Measurements from ENCODE around the gene HBB. TPM values are rescaled to one million over a fixed set of nuclear protein-coding genes. Genes with fewer than 3 reads are reported as not detected.

HBB gene
- total and polyA plus RNA-seq, 2 donors (not counting 3 experiments of a cell fraction or from before 2014, with no cell fraction given): not detected

DNA sequence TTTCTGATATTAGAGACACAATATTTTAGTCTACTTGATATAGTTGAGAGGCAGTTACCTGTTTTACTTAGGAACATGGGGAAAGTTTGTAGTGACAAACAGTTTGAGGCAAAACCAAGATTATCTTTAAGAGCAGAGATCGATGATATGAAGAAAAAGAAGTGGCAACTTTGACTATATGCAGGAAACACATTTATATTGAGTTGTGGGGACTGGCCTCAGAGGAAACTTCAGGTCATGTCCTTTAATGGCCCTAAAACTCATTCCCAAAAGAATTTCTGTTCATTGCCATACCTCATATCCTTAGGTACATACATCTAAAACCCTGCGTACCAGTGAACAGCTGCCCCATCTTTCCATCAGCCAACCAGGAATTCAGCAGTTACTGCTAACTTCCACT is 18.3 kb upstream of the HBB start:
- POLR2A ChIA-PET: no interaction called here
- Histone ChIP-seq H3K79me2 (ENCODE audit: control insufficient read depth, insufficient read depth, low read length) (no peaks in the 10 kb centered on the region), H3K36me3 (ENCODE audit: control insufficient read depth in 2 of 2, extremely low read depth in 1 of 2, insufficient read depth in 2 of 2, low read length in 2 of 2) (no peaks in the 10 kb centered on the region), H3K9me3 (replicated peaks; ENCODE audit: control insufficient read depth, insufficient read depth, low read length) (no peaks in the 10 kb centered on the region), H3K27ac (ENCODE audit: insufficient read depth, low read depth, low read length) (no peak overlapping the region), H3K4me3 (replicated peaks in 1 of 3; ENCODE audit: insufficient read depth in 1 of 3, low read depth in 1 of 3, low read length in 3 of 3) (no peak overlapping the region), H3K9me1 (replicated peaks; ENCODE audit: control insufficient read depth, extremely low read depth, insufficient read depth, low read length) (no peaks in the 10 kb centered on the region), H2AFZ (ENCODE audit: low read depth, low read length) (no peak overlapping the region), H3K4me1 (ENCODE audit: control insufficient read depth, extremely low read depth, insufficient read depth, low read length) (no peaks in the 10 kb centered on the region), H3K9ac (replicated peaks; ENCODE audit: extremely low read depth, insufficient read depth, low read length) (no peak overlapping the region), H3K4me2 (ENCODE audit: insufficient read depth, low read length) (no peak overlapping the region), H3K27me3 (ENCODE audit: control insufficient read depth in 2 of 2, insufficient read depth in 2 of 2, low read length in 2 of 2) (no peaks in the 10 kb centered on the region), H4K20me1 (replicated peaks; ENCODE audit: control insufficient read depth, extremely low read depth, insufficient read depth, low read length) (no peaks in the 10 kb centered on the region)
- intact Hi-C loops (cut with micrococcal nuclease) (no loop called here), dilution Hi-C loops (cut with MboI; ENCODE audit: extremely low pct_ligation_motif_present, low sequenced_read_pairs) (no loop called here)
- FAIRE-seq (no peak), DNase-seq (ENCODE audit: low read depth, low spot score) (no peak)
- CTCF ChIA-PET: no interaction called here
- no TSS peak for BruUV-seq (replicated peaks)
- TF ChIP-seq MYC (IDR thresholded peaks at IDR 0.05; ENCODE audit: low read depth, low read length) (no peak), POLR2A (IDR thresholded peaks at IDR 0.05; ENCODE audit: low read depth, low read length) (no peak), GATA2 (IDR thresholded peaks at IDR 0.05; ENCODE audit: insufficient read depth, insufficient read length, low read depth, low read length) (no peak)
- TF ChIP-seq, protein P1, sequence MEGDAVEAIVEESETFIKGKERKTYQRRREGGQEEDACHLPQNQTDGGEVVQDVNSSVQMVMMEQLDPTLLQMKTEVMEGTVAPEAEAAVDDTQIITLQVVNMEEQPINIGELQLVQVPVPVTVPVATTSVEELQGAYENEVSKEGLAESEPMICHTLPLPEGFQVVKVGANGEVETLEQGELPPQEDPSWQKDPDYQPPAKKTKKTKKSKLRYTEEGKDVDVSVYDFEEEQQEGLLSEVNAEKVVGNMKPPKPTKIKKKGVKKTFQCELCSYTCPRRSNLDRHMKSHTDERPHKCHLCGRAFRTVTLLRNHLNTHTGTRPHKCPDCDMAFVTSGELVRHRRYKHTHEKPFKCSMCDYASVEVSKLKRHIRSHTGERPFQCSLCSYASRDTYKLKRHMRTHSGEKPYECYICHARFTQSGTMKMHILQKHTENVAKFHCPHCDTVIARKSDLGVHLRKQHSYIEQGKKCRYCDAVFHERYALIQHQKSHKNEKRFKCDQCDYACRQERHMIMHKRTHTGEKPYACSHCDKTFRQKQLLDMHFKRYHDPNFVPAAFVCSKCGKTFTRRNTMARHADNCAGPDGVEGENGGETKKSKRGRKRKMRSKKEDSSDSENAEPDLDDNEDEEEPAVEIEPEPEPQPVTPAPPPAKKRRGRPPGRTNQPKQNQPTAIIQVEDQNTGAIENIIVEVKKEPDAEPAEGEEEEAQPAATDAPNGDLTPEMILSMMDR (IDR thresholded peaks at IDR 0.05; ENCODE audit: extremely low read depth in 1 of 2, insufficient read depth in 1 of 2, low read depth in 1 of 2, low read length in 2 of 2): no peak

GRCh38 chr11:5243816-5244180 is 16.9 kb upstream of the HBB start:
- intact Hi-C loops (cut with micrococcal nuclease): no loop called here
- H3K4me3 ChIP-seq (replicated peaks in 1 of 3; ENCODE audit: insufficient read depth in 1 of 3, low read depth in 1 of 3, low read length in 3 of 3): no peak overlapping the region
- dilution Hi-C loops (cut with MboI; ENCODE audit: extremely low pct_ligation_motif_present, low sequenced_read_pairs): no loop called here
- no peak overlapping the region for H2AFZ ChIP-seq (ENCODE audit: low read depth, low read length)
- ChIA-PET POLR2A (no interaction called here), CTCF (no interaction called here)
- BruUV-seq (replicated peaks): no TSS peak
- DNase-seq (ENCODE audit: low read depth, low spot score): no peak
- no peaks in the 10 kb centered on the region for H3K9me3 ChIP-seq (replicated peaks; ENCODE audit: control insufficient read depth, insufficient read depth, low read length)
- no peaks in the 10 kb centered on the region for H3K79me2 ChIP-seq (ENCODE audit: control insufficient read depth, insufficient read depth, low read length)
- TF ChIP-seq JUN (IDR thresholded peaks at IDR 0.05; ENCODE audit: borderline replicate concordance, insufficient read depth, insufficient read length, low read depth) (no peak), POLR2A (IDR thresholded peaks at IDR 0.05; ENCODE audit: low read depth, low read length) (no peak), GATA2 (IDR thresholded peaks at IDR 0.05; ENCODE audit: insufficient read depth, insufficient read length, low read depth, low read length) (no peak), EZH2 (IDR thresholded peaks at IDR 0.05; ENCODE audit: borderline replicate concordance, low read depth, low read length, severe bottlenecking) (no peak), MYC (IDR thresholded peaks at IDR 0.05; ENCODE audit: low read depth, low read length) (no peak)
- TF ChIP-seq, protein P2, sequence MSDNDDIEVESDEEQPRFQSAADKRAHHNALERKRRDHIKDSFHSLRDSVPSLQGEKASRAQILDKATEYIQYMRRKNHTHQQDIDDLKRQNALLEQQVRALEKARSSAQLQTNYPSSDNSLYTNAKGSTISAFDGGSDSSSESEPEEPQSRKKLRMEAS (IDR thresholded peaks at IDR 0.05; ENCODE audit: insufficient read depth, insufficient read length): no peak
- TF ChIP-seq, protein P1 (IDR thresholded peaks at IDR 0.05; ENCODE audit: extremely low read depth in 1 of 2, insufficient read depth in 1 of 2, low read depth in 1 of 2, low read length in 2 of 2): no peak
- no peaks in the 10 kb centered on the region for H3K36me3 ChIP-seq (ENCODE audit: control insufficient read depth in 2 of 2, extremely low read depth in 1 of 2, insufficient read depth in 2 of 2, low read length in 2 of 2)
- no peaks in the 10 kb centered on the region for H3K27me3 ChIP-seq (ENCODE audit: control insufficient read depth in 2 of 2, insufficient read depth in 2 of 2, low read length in 2 of 2)
- no peaks in the 10 kb centered on the region for H4K20me1 ChIP-seq (replicated peaks; ENCODE audit: control insufficient read depth, extremely low read depth, insufficient read depth, low read length)
- no peak overlapping the region for H3K27ac ChIP-seq (ENCODE audit: insufficient read depth, low read depth, low read length)
- H3K9me1 ChIP-seq (replicated peaks; ENCODE audit: control insufficient read depth, extremely low read depth, insufficient read depth, low read length): no peaks in the 10 kb centered on the region
- no peak overlapping the region for H3K4me2 ChIP-seq (ENCODE audit: insufficient read depth, low read length)
- H3K9ac ChIP-seq (replicated peaks; ENCODE audit: extremely low read depth, insufficient read depth, low read length): no peak overlapping the region
- FAIRE-seq: no peak
- H3K4me1 ChIP-seq (ENCODE audit: control insufficient read depth, extremely low read depth, insufficient read depth, low read length): no peaks in the 10 kb centered on the region
